SK-N-SH treated with all-trans-retinoic acid at 6 μM for 48 hours (cell line): ENCODE data around the gene OR6C65.

Source experiments
- ATAC-seq: fragments of 200-7000 bp; cut with Tn5 transposase; 3 replicates; pipeline ENCODE4 v1.9.1; 2020; ENCODE audit warnings: mild to moderate bottlenecking, moderate library complexity
- CSDC2 ChIP-seq: fragments of 250-450 bp; sonication (Bioruptor Pico); IDR thresholded peaks from 2 replicates; pipeline ENCODE4 v1.5.0; 2020; ENCODE audit warnings: mild to moderate bottlenecking, moderate library complexity
- ESRRG ChIP-seq: fragments of 250-450 bp; sonication (Bioruptor Pico); IDR thresholded peaks from 2 replicates; pipeline ENCODE4 v1.6.1; 2021; ENCODE audit warnings: mild to moderate bottlenecking
- GLIS3 ChIP-seq: fragments of 250-450 bp; sonication (Bioruptor Pico); IDR thresholded peaks from 2 replicates; pipeline ENCODE4 v1.5.0; 2020; ENCODE audit warnings: mild to moderate bottlenecking, moderate library complexity
- RARB ChIP-seq: fragments of 250-450 bp; sonication (Bioruptor Pico); IDR thresholded peaks from 2 replicates; pipeline ENCODE4 v1.8.0; 2021; ENCODE audit warnings: mild to moderate bottlenecking, moderate library complexity
- TCF4 ChIP-seq: fragments of 250-450 bp; sonication (Bioruptor Pico); IDR thresholded peaks from 2 replicates; pipeline ENCODE4 v1.8.0; 2021; ENCODE audit warnings: mild to moderate bottlenecking, moderate library complexity, borderline replicate concordance
- TOX ChIP-seq: fragments of 250-450 bp; sonication (Bioruptor Pico); IDR thresholded peaks from 2 replicates; pipeline ENCODE4 v1.8.0; 2021; ENCODE audit warnings: mild to moderate bottlenecking, moderate library complexity, borderline replicate concordance
- TSHZ2 ChIP-seq: fragments of 250-450 bp; sonication (Bioruptor Pico); IDR thresholded peaks from 2 replicates; pipeline ENCODE4 v1.5.0; 2020; ENCODE audit warnings: mild to moderate bottlenecking, moderate library complexity
- ZC3H10 ChIP-seq: fragments of 250-450 bp; sonication (Bioruptor Pico); IDR thresholded peaks from 2 replicates; pipeline ENCODE4 v1.5.1; 2021; ENCODE audit warnings: mild to moderate bottlenecking, moderate library complexity
- ZFP30 ChIP-seq: fragments of 450-650 bp; formaldehyde crosslinking; IDR thresholded peaks from 2 replicates; pipeline ENCODE4 v1.5.0; 2022; ENCODE audit warnings: mild to moderate bottlenecking, moderate library complexity
- ZNF565 ChIP-seq: fragments of 450-650 bp; formaldehyde crosslinking; conservative IDR thresholded peaks from 2 replicates; pipeline ENCODE4 v1.5.0; 2020; ENCODE audit warnings: low read depth, mild to moderate bottlenecking, moderate library complexity
- ZNF70 ChIP-seq: fragments of 450-650 bp; formaldehyde crosslinking; IDR thresholded peaks from 2 replicates; pipeline ENCODE4 v1.5.0; 2020; ENCODE audit warnings: mild to moderate bottlenecking, moderate library complexity
- TF ChIP-seq, protein P1 (sequence below): fragments of 250-450 bp; sonication (Bioruptor Pico); IDR thresholded peaks from 2 replicates; pipeline ENCODE4 v1.8.0; 2021; ENCODE audit warnings: low read depth, mild to moderate bottlenecking, moderate library complexity, borderline replicate concordance
- TF ChIP-seq, protein P2 (sequence below): fragments of 250-450 bp; sonication (Bioruptor Pico); IDR thresholded peaks from 2 replicates; pipeline ENCODE4 v1.5.1; 2020; ENCODE audit warnings: low read depth, mild to moderate bottlenecking, moderate library complexity
- TF ChIP-seq, protein P3 (sequence below): fragments of 250-450 bp; sonication (Bioruptor Pico); IDR thresholded peaks from 2 replicates; pipeline ENCODE4 v1.8.0; 2020; ENCODE audit warnings: mild to moderate bottlenecking, moderate library complexity, borderline replicate concordance
- TF ChIP-seq, protein P4 (sequence below): fragments of 250-450 bp; sonication (Bioruptor Pico); IDR thresholded peaks from 2 replicates; pipeline ENCODE4 v1.5.1; 2021; ENCODE audit warnings: mild to moderate bottlenecking, moderate library complexity

OR6C65 gene

DNA sequence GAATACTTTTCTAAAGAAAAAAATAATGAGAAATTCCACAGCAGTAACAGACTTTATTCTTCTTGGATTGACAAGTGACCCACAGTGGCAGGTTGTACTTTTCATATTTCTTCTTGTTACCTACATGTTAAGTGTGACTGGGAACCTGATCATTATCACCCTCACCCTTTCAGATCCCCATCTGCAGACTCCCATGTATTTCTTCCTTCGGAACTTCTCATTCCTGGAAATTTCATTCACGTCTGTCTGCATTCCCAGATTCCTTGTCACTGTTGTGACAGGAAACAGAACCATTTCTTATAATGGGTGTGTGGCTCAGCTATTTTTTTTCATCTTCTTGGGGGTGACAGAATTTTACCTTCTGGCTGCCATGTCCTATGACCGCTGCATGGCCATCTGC is 35.2 kb upstream of the OR6C65 start:
- no peak for TF ChIP-seq TSHZ2 (CRISPR knock-in tag)
- no peak for TF ChIP-seq RARB (CRISPR knock-in tag)
- TF ChIP-seq ZC3H10 = no peak
- TF ChIP-seq, all 23 proteins: peak for 0
- no peak for ATAC-seq

DNA sequence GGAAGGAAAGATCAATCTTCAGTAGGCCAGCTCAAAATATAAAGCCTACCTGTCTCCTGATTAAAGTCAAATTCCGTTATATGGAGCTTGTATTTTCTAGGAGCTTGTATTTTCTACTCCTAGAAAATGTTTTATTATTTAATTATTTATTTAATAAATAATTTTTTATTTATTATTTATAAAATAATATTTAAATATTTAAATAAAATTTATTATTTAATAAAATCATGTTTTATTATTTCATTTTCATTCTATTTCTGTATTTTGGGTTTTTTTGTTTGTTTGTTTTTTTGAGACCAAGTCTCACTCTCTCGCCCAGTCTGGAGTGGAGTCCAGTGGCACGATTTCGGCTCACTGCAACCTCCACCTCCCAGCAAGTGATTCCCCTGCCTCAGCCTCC is 27.8 kb upstream of the OR6C65 start:
- TF ChIP-seq RARB (CRISPR knock-in tag) (no peak), GLIS3 (CRISPR knock-in tag) (no peak), ZFP30 (CRISPR knock-in tag) (no peak), TSHZ2 (CRISPR knock-in tag) (no peak), TCF4 (CRISPR knock-in tag) (no peak), ZNF565 (CRISPR knock-in tag) (no peak), ZNF70 (CRISPR knock-in tag) (no peak), ZC3H10 (no peak)
- TF ChIP-seq, protein P1, sequence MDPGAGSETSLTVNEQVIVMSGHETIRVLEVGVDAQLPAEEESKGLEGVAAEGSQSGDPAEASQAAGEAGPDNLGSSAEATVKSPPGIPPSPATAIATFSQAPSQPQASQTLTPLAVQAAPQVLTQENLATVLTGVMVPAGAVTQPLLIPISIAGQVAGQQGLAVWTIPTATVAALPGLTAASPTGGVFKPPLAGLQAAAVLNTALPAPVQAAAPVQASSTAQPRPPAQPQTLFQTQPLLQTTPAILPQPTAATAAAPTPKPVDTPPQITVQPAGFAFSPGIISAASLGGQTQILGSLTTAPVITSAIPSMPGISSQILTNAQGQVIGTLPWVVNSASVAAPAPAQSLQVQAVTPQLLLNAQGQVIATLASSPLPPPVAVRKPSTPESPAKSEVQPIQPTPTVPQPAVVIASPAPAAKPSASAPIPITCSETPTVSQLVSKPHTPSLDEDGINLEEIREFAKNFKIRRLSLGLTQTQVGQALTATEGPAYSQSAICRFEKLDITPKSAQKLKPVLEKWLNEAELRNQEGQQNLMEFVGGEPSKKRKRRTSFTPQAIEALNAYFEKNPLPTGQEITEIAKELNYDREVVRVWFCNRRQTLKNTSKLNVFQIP (CRISPR knock-in tag) = no peak
- TF ChIP-seq, protein P2, sequence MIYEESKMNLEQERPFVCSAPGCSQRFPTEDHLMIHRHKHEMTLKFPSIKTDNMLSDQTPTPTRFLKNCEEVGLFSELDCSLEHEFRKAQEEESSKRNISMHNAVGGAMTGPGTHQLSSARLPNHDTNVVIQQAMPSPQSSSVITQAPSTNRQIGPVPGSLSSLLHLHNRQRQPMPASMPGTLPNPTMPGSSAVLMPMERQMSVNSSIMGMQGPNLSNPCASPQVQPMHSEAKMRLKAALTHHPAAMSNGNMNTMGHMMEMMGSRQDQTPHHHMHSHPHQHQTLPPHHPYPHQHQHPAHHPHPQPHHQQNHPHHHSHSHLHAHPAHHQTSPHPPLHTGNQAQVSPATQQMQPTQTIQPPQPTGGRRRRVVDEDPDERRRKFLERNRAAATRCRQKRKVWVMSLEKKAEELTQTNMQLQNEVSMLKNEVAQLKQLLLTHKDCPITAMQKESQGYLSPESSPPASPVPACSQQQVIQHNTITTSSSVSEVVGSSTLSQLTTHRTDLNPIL = no peak
- no peak for ATAC-seq

GRCh38 chr12:55385891-55386290 is 14.4 kb upstream of the OR6C65 start:
- TF ChIP-seq, protein P2 = no peak
- TF ChIP-seq ZFP30 (CRISPR knock-in tag) = no peak
- TF ChIP-seq, protein P3, sequence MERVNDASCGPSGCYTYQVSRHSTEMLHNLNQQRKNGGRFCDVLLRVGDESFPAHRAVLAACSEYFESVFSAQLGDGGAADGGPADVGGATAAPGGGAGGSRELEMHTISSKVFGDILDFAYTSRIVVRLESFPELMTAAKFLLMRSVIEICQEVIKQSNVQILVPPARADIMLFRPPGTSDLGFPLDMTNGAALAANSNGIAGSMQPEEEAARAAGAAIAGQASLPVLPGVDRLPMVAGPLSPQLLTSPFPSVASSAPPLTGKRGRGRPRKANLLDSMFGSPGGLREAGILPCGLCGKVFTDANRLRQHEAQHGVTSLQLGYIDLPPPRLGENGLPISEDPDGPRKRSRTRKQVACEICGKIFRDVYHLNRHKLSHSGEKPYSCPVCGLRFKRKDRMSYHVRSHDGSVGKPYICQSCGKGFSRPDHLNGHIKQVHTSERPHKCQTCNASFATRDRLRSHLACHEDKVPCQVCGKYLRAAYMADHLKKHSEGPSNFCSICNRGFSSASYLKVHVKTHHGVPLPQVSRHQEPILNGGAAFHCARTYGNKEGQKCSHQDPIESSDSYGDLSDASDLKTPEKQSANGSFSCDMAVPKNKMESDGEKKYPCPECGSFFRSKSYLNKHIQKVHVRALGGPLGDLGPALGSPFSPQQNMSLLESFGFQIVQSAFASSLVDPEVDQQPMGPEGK (CRISPR knock-in tag) = no peak
- TF ChIP-seq TOX (CRISPR knock-in tag) = no peak
- TF ChIP-seq, protein P4, sequence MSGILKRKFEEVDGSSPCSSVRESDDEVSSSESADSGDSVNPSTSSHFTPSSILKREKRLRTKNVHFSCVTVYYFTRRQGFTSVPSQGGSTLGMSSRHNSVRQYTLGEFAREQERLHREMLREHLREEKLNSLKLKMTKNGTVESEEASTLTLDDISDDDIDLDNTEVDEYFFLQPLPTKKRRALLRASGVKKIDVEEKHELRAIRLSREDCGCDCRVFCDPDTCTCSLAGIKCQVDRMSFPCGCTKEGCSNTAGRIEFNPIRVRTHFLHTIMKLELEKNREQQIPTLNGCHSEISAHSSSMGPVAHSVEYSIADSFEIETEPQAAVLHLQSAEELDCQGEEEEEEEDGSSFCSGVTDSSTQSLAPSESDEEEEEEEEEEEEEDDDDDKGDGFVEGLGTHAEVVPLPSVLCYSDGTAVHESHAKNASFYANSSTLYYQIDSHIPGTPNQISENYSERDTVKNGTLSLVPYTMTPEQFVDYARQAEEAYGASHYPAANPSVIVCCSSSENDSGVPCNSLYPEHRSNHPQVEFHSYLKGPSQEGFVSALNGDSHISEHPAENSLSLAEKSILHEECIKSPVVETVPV (CRISPR knock-in tag) = no peak
- no peak for TF ChIP-seq ESRRG (CRISPR knock-in tag)
- TF ChIP-seq TCF4 (CRISPR knock-in tag) = no peak
- TF ChIP-seq CSDC2 (CRISPR knock-in tag) = no peak
- TF ChIP-seq TSHZ2 (CRISPR knock-in tag) = no peak
- TF ChIP-seq, protein P1 (CRISPR knock-in tag) = no peak
- ATAC-seq = no peak
